ENCODE results near the gene CCDC15. TPM values are rescaled to one million over a fixed set of nuclear protein-coding genes. Genes with fewer than 3 reads are reported as not detected.

CCDC15 gene
- total RNA-seq, 4 donors from 2014 or later = 0.69 to 1.7 (median 1.3) TPM

GRCh38 chr11:124923296-124923695 lies 30.7 kb upstream of the CCDC15 start:
- Histone ChIP-seq H3K4me1 (peaks cover 0 to 14% (median 3%) of the 10 kb centered on the region in 3 donors), H3K27ac (no peak overlapping the region), H3K4me3 (no peak overlapping the region), H3K9me3 (no peaks in the 10 kb centered on the region), H3K27me3 (peaks cover 21% of the 10 kb centered on the region), H3K36me3 (no peaks in the 10 kb centered on the region)
- no peak for ATAC-seq
- TF ChIP-seq POLR2AphosphoS5 (IDR thresholded peaks at IDR 0.05) (no peak), CTCF (IDR thresholded peaks at IDR 0.05) (no peak), EP300 (IDR thresholded peaks at IDR 0.05) (no peak), POLR2A (IDR thresholded peaks at IDR 0.05) (no peak)

- no peaks in the 10 kb centered on the region for H3K4me1 ChIP-seq
- H3K36me3 ChIP-seq = no peaks in the 10 kb centered on the region
- WGBS, 2 donors (ENCODE audit: low coverage in 1 of 2) = 18 to 30% methylated on average over 2 to 4 of the region's 4 CpGs
- TF ChIP-seq CTCF (IDR thresholded peaks at IDR 0.05) (no peak), EP300 (IDR thresholded peaks at IDR 0.05) (no peak), POLR2A (IDR thresholded peaks at IDR 0.05) (no peak), POLR2AphosphoS5 (IDR thresholded peaks at IDR 0.05) (no peak)
- no peak overlapping the region for H3K4me3 ChIP-seq
- no peak overlapping the region for H3K27ac ChIP-seq
- no peak for ATAC-seq
- no peaks in the 10 kb centered on the region for H3K9me3 ChIP-seq
- peaks cover under 1% of the 10 kb centered on the region for H3K27me3 ChIP-seq
Observed at GRCh38 chr11:124928942-124929665, 24.9 kb upstream of the CCDC15 start.

- Histone ChIP-seq H3K4me1 (no peaks in the 10 kb centered on the region), H3K27me3 (peaks cover 18% of the 10 kb centered on the region), H3K9me3 (no peaks in the 10 kb centered on the region), H3K4me3 (no peak overlapping the region), H3K36me3 (no peaks in the 10 kb centered on the region), H3K27ac (no peak overlapping the region)
- 58 to 78% methylated on average over 3 of the region's 3 CpGs for WGBS, 2 donors (ENCODE audit: low coverage in 1 of 2)
- TF ChIP-seq EP300 (IDR thresholded peaks at IDR 0.05) (no peak), CTCF (IDR thresholded peaks at IDR 0.05) (no peak), POLR2A (IDR thresholded peaks at IDR 0.05) (no peak), POLR2AphosphoS5 (IDR thresholded peaks at IDR 0.05) (no peak)
- ATAC-seq = no peak
Observed at GRCh38 chr11:124930799-124931198, 23.2 kb upstream of the CCDC15 start.

- 50 to 52% methylated on average over 1 to 3 of the region's 4 CpGs for WGBS, 2 donors (ENCODE audit: low coverage in 1 of 2)
- H3K27me3 ChIP-seq = peaks cover 33% of the 10 kb centered on the region
- H3K36me3 ChIP-seq = no peaks in the 10 kb centered on the region
- no peak for TF ChIP-seq EP300 (IDR thresholded peaks at IDR 0.05)
- TF ChIP-seq CTCF (IDR thresholded peaks at IDR 0.05) = no peak
- TF ChIP-seq POLR2AphosphoS5 (IDR thresholded peaks at IDR 0.05) = no peak
- TF ChIP-seq POLR2A (IDR thresholded peaks at IDR 0.05) = no peak
- peak overlapping the region in 1 of 2 donors; percentile 2 for H3K4me3 ChIP-seq
- ATAC-seq = no peak
- no peaks in the 10 kb centered on the region for H3K9me3 ChIP-seq
- H3K4me1 ChIP-seq = no peaks in the 10 kb centered on the region
- no peak overlapping the region for H3K27ac ChIP-seq
Observed at GRCh38 chr11:124934862-124935547, 19.0 kb upstream of the CCDC15 start.
